AG20443 (cell line): ENCODE data around the gene SPRR2B.
"Not testable (repeated sequence)": the region's sequence is repeated elsewhere in the genome, so short reads cannot be mapped to it uniquely, and the experiment has no call there.

Experiments
- DNase-seq: peaks from one replicate; pipeline ENCODE4 v3.0.0; 2012; ENCODE audit warnings: low spot score, mixed read lengths

The SPRR2B gene

DNA sequence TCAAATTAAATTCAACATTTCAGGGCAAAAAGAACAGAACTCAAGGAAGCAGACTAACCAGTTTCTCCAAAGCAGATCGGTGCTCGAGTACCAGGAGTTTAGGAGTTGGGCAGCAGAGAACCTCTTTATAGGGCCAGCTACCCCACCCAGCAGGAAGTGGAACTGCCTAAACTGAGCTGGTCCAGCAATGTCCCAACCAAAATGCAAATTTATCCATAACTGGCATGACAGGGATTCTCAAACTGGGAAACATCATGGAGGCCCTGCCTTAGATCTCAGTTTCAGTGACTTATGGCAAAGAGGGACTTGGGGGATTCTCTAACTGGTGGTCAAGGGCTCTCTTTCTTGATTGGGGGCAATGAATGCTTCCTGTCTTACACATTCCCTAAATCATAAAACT lies at the start of gene SPRR2B:
SPRR2B (minus strand) TSS at position 101 of the 400 bp plus-strand sequence. CDS start 772 bp downstream, outside the sequence.
- no peak for DNase-seq

DNA sequence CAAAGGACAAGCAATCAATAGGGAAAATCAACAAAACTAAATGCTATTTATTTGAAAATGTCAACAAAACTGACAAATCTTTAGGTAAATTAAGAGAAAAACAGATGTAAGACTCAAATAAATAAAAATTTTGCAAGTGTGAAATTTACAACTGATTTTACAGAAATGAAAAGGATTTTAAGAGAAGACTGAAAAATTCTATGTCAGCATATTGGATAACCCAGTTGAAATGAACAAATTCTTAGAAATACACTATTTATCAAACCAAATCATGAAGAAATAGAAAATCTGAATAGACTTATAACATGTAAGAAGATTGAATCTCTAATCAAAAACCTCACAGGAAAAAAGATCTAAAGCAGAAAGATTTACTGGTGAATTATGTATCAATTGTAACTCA lies 49.5 kb upstream of the SPRR2B start:
- DNase-seq: no peak

DNA sequence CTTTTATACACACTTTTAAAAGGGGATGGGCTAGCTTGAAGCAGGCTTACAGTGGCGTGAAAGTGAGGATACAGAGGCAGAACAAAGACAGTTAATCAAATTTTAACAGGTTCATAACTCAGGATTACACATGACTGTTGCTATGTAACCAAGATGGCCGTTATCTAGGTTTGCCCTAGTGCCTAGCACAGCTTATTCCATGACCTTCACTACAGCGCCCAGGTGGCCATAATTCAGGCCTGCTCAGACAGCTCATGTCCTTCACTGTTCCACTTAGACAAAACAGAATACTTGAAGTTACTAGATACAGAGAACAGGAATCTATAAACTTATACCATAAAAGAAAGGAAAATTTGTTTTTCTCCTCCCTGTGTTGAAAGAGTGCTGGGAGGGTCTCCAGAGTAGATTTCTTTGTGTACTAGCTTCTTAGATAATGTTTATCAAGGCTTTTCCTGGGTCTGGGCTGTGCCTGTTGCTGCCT lies 48.1 kb upstream of the SPRR2B start:
- no peak for DNase-seq

DNA sequence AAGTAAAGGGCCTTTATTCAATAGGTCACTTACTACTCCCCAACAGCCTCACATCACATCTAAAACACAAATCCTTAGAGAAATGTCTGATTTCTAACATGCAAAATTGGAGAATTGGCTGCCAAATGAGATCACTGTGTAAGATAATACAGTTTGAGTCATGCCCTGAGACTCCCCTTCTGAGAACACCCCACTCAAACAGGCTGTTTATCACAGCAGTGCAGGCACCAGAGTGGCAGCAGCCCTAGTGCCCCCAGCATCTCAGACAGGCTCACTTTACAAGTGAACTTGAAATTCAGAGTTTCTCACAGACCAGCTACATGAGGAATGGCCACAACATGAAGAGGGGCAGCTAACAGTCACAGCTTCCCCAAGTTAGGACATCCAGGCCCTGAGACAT lies 43.9 kb upstream of the SPRR2B start:
- DNase-seq: not testable (repeated sequence)

DNA sequence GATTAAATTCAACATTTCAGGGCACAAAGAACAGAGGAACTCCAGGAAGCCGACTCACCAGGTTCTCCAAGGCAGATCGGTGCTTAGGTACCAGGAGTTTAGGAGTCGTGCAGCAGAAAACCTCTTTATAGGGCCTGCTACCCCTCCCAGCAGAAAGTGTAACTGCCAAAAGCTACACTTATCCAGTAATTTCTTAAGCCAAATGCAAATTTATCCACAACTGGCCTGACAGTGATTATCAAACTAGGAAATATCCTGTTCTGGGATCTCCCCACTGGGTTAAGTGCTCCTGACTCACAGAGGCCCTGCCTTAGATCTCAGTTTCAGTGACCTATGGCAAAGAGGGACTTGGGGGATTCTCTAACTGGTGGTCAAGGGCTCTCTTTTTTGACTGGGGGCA lies 42.0 kb upstream of the SPRR2B start, which contains the start of gene SPRR2F:
SPRR2F (minus strand) TSS at position 101 of the 400 bp plus-strand sequence. CDS start 783 bp downstream, outside the sequence.
- no peak for DNase-seq

DNA sequence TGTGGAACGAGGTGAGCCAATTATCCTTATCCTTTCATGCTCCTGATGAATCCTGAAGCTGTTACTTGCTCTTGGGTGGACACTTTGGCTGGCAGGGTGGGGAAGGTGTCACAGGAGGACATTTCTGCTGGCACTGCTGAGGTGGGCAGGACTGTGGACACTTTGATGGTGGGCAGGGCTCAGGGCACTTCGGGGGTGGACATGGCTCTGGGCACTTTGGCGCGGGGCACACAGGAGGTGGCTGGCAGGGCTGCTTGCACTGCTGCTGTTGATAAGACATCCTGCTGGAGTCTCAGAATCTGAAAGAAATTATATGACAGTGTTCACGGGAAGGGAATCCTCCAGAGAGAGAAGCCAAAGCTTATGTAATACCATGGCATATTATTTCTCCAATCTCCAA lies 41.0 kb upstream of the SPRR2B start:
- DNase-seq: not testable (repeated sequence)

DNA sequence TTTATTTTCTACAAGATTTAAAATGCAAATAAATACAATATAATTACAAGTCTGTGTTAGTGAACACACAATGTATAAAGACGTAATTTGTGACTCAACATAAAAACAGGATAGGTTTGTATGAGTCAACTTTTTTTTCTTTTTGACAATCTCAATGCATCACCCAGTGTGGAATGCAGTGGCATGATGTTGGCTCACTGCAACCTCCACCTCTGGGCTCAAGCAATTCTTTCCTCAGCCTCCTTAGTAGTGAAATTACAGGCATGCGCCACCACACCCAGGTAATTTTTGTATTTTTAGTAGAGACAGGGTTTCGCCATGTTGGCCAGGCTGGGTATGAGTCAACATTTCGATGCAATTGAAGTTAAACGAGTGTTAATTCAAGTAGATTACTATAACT lies 28.8 kb upstream of the SPRR2B start:
- no peak for DNase-seq

DNA sequence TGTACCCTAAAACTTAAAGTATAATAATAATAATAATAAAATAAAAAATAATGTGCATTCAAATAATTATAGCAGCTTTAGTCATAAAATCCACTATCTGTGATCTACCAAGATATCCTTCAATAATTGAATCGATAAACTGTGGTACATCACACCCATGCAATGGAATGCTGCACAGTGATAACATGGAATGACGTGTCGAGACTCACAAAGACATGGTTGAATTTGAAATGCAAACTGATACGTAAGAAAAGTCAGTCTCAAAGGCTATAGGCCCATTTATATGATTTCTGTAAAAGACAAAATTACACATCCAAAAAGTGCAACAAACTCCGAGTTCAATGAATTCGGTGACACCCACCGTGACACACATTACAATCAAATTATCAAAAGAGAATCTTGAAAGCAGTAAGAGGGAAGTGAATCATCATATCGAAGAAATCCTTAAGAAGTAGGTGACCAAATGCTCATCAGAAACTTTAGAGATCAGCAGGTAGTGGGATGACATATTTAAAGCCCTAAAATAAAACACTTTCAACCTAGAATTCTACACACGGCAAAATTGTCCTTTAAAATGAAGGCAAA lies 28.1 kb upstream of the SPRR2B start:
- DNase-seq: no peak

DNA sequence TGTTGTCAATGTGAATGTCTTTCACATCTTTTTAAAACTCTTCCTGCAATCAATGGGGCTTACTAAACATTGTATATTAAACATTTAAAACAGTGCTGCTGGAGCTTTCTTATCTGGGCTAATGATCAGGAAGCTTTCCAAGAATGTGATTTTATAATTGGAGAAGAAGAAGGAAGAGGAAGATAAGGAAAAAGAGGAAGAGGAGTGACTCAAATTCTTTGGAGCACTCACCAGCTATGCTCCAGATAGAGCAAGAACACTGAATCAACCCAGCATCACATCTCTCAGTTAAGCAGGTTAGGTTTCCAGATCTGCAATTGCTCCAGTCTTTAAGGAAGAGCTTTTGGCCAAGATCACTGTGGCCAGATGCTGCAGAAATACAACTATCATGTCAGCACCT lies 24.4 kb upstream of the SPRR2B start:
- no peak for DNase-seq

DNA sequence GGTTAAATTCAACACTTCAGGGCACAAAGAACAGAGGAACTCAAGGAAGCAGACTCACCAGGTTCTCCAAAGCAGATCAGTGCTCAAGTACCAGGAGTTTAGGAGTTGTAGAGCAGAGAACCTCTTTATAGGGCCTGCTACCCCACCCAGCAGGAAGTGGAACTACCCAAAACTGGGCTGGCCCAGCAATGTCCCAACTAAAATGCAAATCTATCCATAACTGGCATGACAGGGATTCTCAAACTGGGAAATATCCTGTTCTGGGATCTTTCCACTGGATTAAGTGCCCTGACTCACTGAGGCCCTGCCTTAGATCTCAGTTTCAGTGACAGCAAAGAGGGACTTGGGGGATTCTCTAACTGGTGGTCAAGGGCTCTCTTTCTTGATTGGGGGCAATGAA lies 23.0 kb upstream of the SPRR2B start, which contains the start of gene SPRR2E:
SPRR2E (minus strand) TSS at position 101 of the 400 bp plus-strand sequence. CDS start 775 bp downstream, outside the sequence.
- DNase-seq: no peak

DNA sequence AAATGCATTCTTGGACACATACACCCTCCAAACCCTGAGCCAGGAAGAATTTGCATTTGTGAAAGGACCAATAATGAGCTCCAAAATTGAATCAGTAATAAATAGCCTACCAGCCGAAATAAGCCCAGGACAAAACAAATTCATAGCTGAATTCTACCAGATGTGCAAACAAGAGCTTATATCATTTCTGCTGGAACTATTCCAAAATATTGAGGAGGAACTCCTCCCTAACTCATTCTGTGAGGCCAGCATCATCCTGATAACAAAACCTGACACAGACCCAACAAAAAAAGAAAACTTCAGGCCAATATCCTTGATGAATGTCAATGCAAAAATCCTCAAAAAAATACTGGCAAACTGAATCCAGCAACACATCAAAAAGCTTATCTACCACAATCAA lies 16.2 kb upstream of the SPRR2B start:
- DNase-seq: no peak

DNA sequence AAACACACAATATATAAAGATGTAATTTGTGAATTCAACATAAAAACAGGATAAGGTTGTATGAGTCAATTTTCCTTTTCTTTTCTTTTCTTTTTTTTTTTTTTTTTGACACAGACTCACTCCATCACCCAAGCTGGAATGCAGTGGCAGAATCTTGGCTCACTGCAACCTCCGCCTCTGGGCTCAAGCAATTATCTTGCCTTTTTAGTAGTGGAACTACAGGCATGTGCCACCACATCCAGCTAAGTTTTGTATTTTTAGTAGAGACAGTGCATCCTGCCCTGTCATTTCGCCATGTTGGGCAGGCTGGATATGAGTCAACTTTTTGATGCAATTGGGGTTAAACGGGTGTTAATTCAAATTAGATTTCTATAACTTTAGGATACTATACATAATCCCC lies 10.3 kb upstream of the SPRR2B start:
- no peak for DNase-seq

DNA sequence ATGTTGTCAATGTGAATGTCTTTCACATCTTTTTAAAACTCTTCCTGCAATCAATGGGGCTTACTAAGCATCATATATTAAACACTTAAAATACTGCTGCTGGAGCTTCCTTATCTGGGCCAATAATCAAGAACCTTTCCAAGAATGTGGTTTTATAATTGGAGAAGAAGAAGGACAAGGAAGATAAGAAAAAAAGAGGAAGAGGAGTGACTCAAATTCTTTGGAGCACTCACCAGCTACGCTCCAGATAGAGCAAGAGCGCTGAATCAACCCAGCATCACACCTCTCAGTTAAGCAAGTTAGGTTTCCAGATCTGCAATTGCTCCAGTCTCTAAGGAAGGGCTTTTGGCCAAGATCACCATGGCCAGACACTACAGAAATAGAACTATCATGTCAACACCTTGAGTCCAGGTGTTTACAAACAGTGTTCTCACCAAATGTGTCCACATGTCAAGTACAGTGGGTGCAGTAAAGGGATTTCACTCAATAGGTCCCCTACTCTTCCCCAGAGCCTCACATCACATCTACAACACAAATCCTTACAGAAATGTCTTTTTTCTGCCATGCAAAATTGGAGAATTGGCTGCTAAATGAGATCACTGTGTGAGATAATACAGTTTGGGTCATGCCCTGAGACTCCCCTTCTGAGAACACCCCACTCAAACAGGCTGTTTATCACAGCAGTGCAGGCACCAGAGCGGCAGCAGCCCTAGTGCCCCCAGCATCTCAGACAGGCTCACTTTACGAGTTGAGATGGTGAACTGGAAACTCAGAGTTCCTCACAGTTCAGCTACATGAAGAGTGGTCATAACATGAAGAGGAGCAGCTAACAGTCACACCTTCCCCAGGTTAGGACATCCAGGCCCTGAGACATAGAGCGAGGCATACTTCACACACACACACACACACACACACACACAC lies 1.7 kb upstream of the SPRR2B start:
- no peak for DNase-seq

DNA sequence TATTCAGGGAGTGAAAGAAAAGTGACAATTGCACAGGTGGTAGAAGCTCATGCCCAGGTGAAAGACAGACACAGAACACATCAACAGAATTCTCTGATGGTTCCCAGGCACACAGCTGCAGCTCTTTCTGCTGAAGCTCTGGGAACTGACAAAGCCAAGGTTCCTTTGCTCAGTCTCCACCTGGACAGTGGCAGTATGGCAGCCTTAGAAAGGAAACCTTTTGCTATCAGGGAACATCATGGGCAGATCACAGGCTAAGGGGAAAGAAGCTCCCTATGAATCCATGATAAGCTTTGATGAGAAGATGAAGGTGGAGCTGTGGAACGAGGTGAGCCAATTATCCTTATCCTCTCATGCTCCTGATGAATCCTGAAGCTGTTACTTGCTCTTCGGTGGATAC lies 1.2 kb downstream of the SPRR2B start:
- no peak for DNase-seq

DNA sequence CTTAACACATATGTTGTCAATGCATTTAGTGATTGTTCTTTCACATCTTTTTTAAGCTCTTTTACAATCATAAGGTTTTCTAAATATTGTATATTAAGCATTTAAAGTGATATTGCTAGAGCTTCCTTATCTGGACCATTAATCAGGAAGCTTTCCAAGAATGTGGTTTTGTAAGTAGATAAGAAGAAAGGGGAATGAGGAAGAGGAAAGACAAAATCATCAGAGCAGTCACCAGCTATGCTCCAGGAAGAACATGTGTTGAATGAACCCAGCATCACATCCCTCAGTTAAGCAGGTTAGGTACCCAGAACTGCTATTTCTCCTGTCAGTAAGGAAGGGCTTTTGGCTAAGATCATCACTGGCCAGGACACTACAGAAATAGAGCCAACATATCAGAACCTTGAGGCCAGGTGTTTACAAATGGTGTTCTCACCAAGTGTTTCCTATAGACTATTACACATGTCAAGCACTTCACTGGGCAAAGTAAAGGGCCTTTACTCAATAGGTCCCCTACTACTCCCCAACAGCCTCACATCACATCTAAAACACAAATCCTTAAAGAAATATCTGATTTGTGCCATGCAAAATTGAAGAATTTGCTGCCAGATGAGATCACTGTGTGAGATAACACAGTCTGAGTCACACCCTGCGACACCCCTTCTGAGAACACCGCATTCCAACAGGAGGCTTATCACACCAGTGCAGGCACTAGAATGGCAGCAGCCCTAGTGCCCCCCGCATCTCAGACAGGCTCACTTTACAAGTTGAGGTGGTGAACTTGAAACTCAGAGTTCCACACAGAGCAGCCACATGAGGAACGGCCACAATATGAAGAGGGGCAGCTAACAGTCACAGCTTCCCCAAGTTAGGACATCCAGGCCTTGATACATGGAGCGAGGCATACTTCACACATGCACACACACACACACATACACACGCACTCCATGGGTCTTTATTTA lies 12.3 kb downstream of the SPRR2B start:
- no peak for DNase-seq

DNA sequence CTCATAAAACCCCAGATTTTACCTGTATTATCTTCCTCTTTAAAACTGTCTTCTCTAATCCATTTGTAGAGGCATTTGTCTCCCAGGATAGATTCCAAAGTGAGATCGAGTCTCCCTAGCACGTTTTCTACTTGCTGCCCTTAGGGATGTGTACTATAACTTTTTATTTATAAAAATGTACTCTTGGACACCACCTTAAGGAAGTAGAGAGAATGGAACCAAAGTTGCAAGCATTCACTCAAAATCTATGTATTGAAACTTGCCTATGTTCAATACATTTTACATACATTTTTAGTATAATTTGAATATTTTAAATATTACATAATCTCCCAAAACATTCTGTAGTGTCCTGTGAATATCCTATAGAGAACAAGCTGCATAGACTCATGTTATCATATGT lies 13.3 kb downstream of the SPRR2B start:
- no peak for DNase-seq

DNA sequence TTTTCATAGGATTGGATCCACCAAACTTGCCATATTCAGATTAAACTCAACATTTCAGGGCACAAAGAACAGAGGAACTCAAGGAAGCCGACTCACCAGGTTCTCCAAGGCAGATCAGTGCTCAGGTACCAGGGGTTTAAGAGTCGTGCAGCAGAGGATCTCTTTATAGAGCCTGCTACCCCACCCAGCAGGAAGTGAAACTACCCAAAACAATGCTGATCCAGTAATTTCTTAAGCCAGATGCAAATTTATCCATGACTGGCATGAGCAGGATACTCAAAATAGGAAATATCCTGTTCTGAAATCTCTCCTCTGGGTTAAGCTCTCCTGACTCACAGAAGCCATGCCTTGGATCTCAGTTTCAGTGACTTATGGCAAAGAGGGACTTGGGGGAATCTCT lies 14.0 kb downstream of the SPRR2B start, which contains the start of gene SPRR2A:
SPRR2A (minus strand) TSS at position 138 of the 400 bp plus-strand sequence. CDS start 777 bp downstream, outside the sequence.
- DNase-seq: no peak

DNA sequence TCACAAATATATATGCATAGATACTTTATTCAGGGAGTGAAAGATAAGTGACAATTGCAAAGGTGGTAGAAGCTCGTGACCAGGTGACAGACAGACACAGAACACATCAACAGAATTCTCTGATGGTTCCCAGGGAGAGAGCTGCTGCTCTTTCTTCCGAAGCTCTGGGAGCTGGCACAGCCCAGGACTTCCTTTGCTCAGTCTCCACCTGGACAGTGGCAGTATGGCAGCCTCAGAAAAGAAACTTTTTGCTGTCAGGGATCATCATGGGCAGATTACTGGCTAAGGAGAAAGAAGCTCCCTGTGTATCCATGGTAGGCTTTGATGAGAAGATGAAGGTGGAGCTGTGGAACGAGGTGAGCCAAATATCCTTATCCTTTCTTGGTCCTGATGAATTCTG lies 15.3 kb downstream of the SPRR2B start:
- not testable (repeated sequence) for DNase-seq

DNA sequence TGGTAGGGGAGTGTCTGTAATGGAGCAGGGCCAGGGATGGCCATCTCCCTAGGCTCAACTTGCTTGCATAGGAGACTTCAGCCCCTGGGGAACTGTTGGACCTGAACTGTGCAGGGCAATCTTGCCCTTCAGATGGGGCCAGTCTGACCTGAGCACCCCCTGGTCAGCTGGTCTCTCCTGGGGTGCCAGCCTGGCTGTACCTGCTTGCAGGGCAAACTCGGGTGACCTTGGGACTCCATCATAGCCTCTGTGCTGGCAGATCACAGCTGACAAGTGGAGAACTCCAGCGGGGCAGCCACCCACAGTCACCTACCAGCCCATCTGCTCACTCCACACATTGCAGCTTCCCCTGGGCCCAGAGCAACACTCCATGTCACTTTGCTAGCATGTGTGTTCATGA lies 22.2 kb downstream of the SPRR2B start:
- no peak for DNase-seq

DNA sequence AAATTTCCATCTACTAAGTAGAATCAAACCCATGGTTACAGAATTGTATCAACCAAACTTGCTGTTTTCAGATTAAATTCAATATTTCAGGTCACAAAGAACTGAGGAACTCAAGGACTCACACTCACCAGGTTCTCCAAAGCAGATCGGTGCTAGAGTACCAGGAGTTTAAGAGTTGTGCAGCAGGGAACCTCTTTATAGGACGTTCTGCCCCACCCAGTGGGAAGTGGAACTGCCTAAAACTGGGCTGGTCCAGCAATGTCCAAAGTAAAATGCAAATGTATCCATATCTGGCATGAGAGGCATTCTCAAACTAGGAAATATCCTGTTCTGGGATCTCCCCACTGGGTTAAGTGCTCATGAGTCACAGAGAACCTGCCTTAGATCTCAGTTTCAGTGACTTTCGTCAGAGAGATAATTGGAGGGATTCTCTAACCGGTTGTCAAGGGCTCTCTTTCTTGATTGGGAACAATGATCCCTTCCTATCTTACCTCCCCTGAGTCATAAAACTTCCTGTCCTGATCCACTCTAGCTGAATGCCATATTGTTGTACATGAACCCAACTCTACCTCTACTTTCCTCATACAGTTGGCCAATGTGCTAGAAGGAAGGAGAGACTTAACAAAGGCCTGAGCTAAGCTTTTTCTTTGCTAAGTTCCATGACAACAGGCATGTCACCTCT lies 30.3 kb downstream of the SPRR2B start, which contains the start of gene SPRR2D:
SPRR2D (minus strand) TSS at position 171 of the 682 bp plus-strand sequence. CDS start 774 bp downstream, outside the sequence.
- no peak for DNase-seq

DNA sequence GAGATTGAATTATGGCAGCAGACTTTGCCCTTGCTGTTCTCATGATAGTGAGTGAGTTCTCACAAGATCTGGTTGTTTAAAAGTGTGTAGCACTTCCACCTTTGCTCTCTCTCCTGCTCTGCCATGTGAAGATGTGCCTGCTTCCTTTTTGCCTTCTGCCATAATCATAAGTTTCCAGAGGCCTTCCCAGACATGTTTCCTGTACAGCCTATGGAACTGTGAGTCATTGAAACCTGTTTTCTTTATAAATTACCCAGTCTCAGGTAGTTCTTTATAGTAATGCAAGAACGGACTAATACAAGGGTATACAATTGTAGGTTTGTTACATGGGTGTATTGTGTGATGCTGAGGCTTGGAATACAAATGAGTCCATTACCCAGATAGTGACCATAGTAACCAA lies 36.2 kb downstream of the SPRR2B start:
- DNase-seq: no peak
